HepG2 (cell line): ENCODE data around the gene RNF126. TPM values are rescaled to one million over a fixed set of nuclear protein-coding genes. Genes with fewer than 3 reads are reported as not detected.

Experiments used
- AGO1 ChIP-seq: fragments of 200-400 bp; formaldehyde crosslinking; IDR thresholded peaks from 2 replicates; pipeline ENCODE4 v1.6.1; 2017; ENCODE audit warnings: mild to moderate bottlenecking, low read depth, low read length, moderate library complexity; ENCODE audit not compliant: poor library complexity, severe bottlenecking
- FOXK1 ChIP-seq: sonication (generic); formaldehyde crosslinking; IDR thresholded peaks from 2 replicates; pipeline ENCODE4 v1.4.0; 2020; ENCODE audit warnings: low read depth, missing genetic modification reagents, borderline replicate concordance
- HCFC1 ChIP-seq: fragments of 150-350 bp; IDR thresholded peaks from 2 replicates; pipeline ENCODE4 v1.6.1; 2014; ENCODE audit warnings: low read depth, low read length
- KDM5B ChIP-seq: sonication (generic); formaldehyde crosslinking; IDR thresholded peaks from 2 replicates; pipeline ENCODE4 v1.4.0; 2020; ENCODE audit warnings: missing genetic modification reagents, mild to moderate bottlenecking, borderline replicate concordance
- MXI1 ChIP-seq: IDR thresholded peaks from 3 replicates; pipeline ENCODE4 v1.6.1; 2012; ENCODE audit warnings: low read depth, low read length, inconsistent platforms, borderline replicate concordance
- MYC ChIP-seq: sonication (generic); formaldehyde crosslinking; IDR thresholded peaks from 2 replicates; pipeline ENCODE4 v1.9.0; 2021; ENCODE audit warnings: missing genetic modification reagents, borderline replicate concordance
- PHF5A ChIP-seq: IDR thresholded peaks from one replicate; pipeline ENCODE4 v1.6.1; 2018; ENCODE audit warnings: low read depth, missing genetic modification reagents; ENCODE audit not compliant: unreplicated experiment
- POLR2AphosphoS2 ChIP-seq: IDR thresholded peaks from 2 replicates; pipeline ENCODE4 v1.6.1; 2011; ENCODE audit warnings: low read depth, low read length, improper control_type of control experiment
- PRMT3 ChIP-seq: sonication (generic); formaldehyde crosslinking; IDR thresholded peaks from 2 replicates; pipeline ENCODE4 v1.8.1; 2022; ENCODE audit warnings: low read depth, mild to moderate bottlenecking, moderate library complexity, missing genetic modification reagents, borderline replicate concordance
- RXRB ChIP-seq: IDR thresholded peaks from 2 replicates; pipeline ENCODE4 v1.6.1; 2016; ENCODE audit warnings: borderline replicate concordance, missing genetic modification reagents, missing compliant biosample characterization
- SOX6 ChIP-seq, 2 experiments: fragments of 450-650 bp in 1 of 2; sonication (generic) in 1 of 2; formaldehyde crosslinking in 1 of 2; IDR thresholded peaks; 2 replicates each; pipeline versions ENCODE4 v1.4.0 to v1.6.1; 2017 to 2020; ENCODE audit warnings: antibody characterized with exemption in 1 of 2, mild to moderate bottlenecking in 1 of 2, missing genetic modification reagents in 1 of 2
- TARDBP ChIP-seq: sonication (generic); formaldehyde crosslinking; IDR thresholded peaks from 2 replicates; pipeline ENCODE4 v1.8.0; 2022; ENCODE audit warnings: mild to moderate bottlenecking, missing genetic modification reagents
- ZBTB7A ChIP-seq: sonication (generic); formaldehyde crosslinking; IDR thresholded peaks from 2 replicates; pipeline ENCODE4 v1.8.0; 2022; ENCODE audit warnings: mild to moderate bottlenecking, missing genetic modification reagents
- ZEB1 ChIP-seq: IDR thresholded peaks from 2 replicates; pipeline ENCODE4 v1.6.1; 2012; ENCODE audit warnings: mild to moderate bottlenecking, low read depth, inconsistent platforms; ENCODE audit not compliant: insufficient replicate concordance
- ZFP90 ChIP-seq: sonication (generic); formaldehyde crosslinking; IDR thresholded peaks from 2 replicates; pipeline ENCODE4 v1.8.0; 2022; ENCODE audit warnings: missing genetic modification reagents, mild to moderate bottlenecking, inconsistent platforms, borderline replicate concordance
- ZNF235 ChIP-seq: sonication (generic); formaldehyde crosslinking; IDR thresholded peaks from 2 replicates; pipeline ENCODE4 v1.8.1; 2023; ENCODE audit warnings: mild to moderate bottlenecking, missing genetic modification reagents, borderline replicate concordance
- ZNF446 ChIP-seq: sonication (generic); formaldehyde crosslinking; IDR thresholded peaks from 2 replicates; pipeline ENCODE4 v1.5.0; 2020; ENCODE audit warnings: mild to moderate bottlenecking, missing genetic modification reagents
- ZNF549 ChIP-seq: sonication (generic); formaldehyde crosslinking; IDR thresholded peaks from 2 replicates; pipeline ENCODE4 v1.5.0; 2020; ENCODE audit warnings: missing genetic modification reagents
- ZNF644 ChIP-seq: IDR thresholded peaks from 2 replicates; pipeline ENCODE4 v1.6.1; 2016; ENCODE audit warnings: low read depth
- ZNF75D ChIP-seq: sonication (generic); formaldehyde crosslinking; IDR thresholded peaks from 2 replicates; pipeline ENCODE4 v1.8.1; 2023; ENCODE audit warnings: missing genetic modification reagents, mild to moderate bottlenecking, borderline replicate concordance
- ZNF83 ChIP-seq: sonication (generic); formaldehyde crosslinking; IDR thresholded peaks from 2 replicates; pipeline ENCODE4 v1.4.0; 2020; ENCODE audit warnings: missing genetic modification reagents, mild to moderate bottlenecking, borderline replicate concordance
- polyA plus RNA-seq, 8 experiments: library from polyadenylated mRNA; depleted of rRNA in 3 of 8; stranded (reverse) in 7 of 8; unstranded in 1 of 8; fragments of >200 nt; fragmentation: Illumina TruSeq in 4 of 8; extraction: Trizol in 4 of 8; gene quantifications; 2 replicates each; pipeline versions ENCODE4 v1.2.1 to v1.2.3, GENCODE V29; 2011 to 2016; ENCODE audit warnings: low read depth in 4 of 8, missing spikeins in 1 of 8, mixed read lengths in 1 of 8; ENCODE audit not compliant: insufficient read depth in 1 of 8
- total RNA-seq, 5 experiments: library from RNA; depleted of rRNA; stranded (reverse); fragments of >200 nt; fragmentation: Illumina TruSeq; extraction: Trizol; gene quantifications; 2 replicates each; pipeline ENCODE4 v1.2.3, GENCODE V29; 2016; ENCODE audit warnings: low read depth in 1 of 5
- TF ChIP-seq, protein P1 (sequence below): sonication (generic); formaldehyde crosslinking; IDR thresholded peaks from 2 replicates; pipeline ENCODE4 v1.9.0; 2021; ENCODE audit warnings: missing genetic modification reagents, borderline replicate concordance
- TF ChIP-seq, protein P2 (sequence below): sonication (generic); formaldehyde crosslinking; IDR thresholded peaks from 2 replicates; pipeline ENCODE4 v1.5.1; 2020; ENCODE audit warnings: mild to moderate bottlenecking, missing genetic modification reagents, moderate library complexity

The RNF126 gene
- total and polyA plus RNA-seq, 2 of the 13 experiments (the other 11 are each of a cell fraction or from before 2014, with no cell fraction given): 23.2 to 34.0 TPM

DNA sequence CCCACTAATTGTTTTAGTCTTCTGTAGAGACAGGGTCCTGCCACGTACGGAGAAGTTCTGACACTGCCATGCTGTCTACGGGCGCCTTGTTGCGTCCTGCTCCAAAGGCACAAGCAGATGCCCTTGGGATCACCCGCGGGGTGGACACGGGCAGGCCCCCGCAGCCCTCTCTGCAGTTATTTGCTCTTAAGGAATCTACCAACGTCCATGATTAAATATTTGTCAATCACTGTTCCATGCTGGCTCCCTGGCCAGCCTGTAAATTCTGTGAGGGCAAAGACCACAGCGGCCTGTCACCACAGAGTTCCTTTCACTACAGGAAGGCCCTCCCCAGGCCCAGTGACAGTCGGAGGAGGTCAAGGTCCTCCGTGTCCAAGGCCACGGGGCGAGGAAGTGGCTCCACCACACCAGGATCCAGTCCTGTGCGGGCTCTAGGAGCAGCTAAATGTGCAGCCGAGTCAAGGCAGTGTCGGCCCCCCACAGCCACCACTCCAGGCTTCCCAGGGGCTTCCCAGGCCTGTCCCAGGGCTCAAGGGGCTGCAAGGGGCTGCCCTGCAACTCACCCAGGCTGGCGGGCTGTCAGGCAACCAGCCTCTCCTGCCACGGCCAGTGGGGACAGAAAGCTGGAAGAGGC, 2.1 kb downstream of the RNF126 start (continued):
- TF ChIP-seq ZNF235 (CRISPR knock-in tag) (peak; percentile 68; the same call in 1 of the 2 replicates), FOXK1 (no peak), ZBTB7A (CRISPR knock-in tag) (0 out of 2 replicates have a peak, but pooled peaks have one; percentile 66), POLR2AphosphoS2 (no peak; the same call in 1 of the 2 replicates), RXRB (peak; percentile 92), MYC (CRISPR knock-in tag) (peak; percentile 69; the same call in 1 of the 2 replicates), PRMT3 (CRISPR knock-in tag) (no peak), ZNF75D (CRISPR knock-in tag) (no peak), PHF5A (CRISPR knock-in tag) (no peak), ZFP90 (CRISPR knock-in tag) (peak; percentile 57; the same call in 1 of the 2 replicates), HCFC1 (no peak; the same call in 1 of the 2 replicates), AGO1 (no peak), ZEB1 (no peak), SOX6 (IDR thresholded peaks at IDR 0.05) (no peak), SOX6 (CRISPR knock-in tag; IDR thresholded peaks at IDR 0.05) (peak; percentile 85), TARDBP (CRISPR knock-in tag) (peak; percentile 53; the same call in 1 of the 2 replicates), KDM5B (peak; percentile 80), ZNF549 (CRISPR knock-in tag) (no peak), ZNF644 (CRISPR knock-in tag) (no peak), ZNF83 (CRISPR knock-in tag) (no peak), MXI1 (peak; percentile 86; the same call in 2 of the 3 replicates), ZNF446 (no peak)
- TF ChIP-seq, protein P1, sequence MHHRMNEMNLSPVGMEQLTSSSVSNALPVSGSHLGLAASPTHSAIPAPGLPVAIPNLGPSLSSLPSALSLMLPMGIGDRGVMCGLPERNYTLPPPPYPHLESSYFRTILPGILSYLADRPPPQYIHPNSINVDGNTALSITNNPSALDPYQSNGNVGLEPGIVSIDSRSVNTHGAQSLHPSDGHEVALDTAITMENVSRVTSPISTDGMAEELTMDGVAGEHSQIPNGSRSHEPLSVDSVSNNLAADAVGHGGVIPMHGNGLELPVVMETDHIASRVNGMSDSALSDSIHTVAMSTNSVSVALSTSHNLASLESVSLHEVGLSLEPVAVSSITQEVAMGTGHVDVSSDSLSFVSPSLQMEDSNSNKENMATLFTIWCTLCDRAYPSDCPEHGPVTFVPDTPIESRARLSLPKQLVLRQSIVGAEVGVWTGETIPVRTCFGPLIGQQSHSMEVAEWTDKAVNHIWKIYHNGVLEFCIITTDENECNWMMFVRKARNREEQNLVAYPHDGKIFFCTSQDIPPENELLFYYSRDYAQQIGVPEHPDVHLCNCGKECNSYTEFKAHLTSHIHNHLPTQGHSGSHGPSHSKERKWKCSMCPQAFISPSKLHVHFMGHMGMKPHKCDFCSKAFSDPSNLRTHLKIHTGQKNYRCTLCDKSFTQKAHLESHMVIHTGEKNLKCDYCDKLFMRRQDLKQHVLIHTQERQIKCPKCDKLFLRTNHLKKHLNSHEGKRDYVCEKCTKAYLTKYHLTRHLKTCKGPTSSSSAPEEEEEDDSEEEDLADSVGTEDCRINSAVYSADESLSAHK (CRISPR knock-in tag): no peak
- TF ChIP-seq, protein P2, sequence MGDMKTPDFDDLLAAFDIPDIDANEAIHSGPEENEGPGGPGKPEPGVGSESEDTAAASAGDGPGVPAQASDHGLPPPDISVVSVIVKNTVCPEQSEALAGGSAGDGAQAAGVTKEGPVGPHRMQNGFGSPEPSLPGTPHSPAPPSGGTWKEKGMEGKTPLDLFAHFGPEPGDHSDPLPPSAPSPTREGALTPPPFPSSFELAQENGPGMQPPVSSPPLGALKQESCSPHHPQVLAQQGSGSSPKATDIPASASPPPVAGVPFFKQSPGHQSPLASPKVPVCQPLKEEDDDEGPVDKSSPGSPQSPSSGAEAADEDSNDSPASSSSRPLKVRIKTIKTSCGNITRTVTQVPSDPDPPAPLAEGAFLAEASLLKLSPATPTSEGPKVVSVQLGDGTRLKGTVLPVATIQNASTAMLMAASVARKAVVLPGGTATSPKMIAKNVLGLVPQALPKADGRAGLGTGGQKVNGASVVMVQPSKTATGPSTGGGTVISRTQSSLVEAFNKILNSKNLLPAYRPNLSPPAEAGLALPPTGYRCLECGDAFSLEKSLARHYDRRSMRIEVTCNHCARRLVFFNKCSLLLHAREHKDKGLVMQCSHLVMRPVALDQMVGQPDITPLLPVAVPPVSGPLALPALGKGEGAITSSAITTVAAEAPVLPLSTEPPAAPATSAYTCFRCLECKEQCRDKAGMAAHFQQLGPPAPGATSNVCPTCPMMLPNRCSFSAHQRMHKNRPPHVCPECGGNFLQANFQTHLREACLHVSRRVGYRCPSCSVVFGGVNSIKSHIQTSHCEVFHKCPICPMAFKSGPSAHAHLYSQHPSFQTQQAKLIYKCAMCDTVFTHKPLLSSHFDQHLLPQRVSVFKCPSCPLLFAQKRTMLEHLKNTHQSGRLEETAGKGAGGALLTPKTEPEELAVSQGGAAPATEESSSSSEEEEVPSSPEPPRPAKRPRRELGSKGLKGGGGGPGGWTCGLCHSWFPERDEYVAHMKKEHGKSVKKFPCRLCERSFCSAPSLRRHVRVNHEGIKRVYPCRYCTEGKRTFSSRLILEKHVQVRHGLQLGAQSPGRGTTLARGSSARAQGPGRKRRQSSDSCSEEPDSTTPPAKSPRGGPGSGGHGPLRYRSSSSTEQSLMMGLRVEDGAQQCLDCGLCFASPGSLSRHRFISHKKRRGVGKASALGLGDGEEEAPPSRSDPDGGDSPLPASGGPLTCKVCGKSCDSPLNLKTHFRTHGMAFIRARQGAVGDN (CRISPR knock-in tag): peak; percentile 82
